NOMO-1 treated with dmso at 0.1 percent for 144 hours (cell line): Measurements from ENCODE around the gene DUS4L.
"Not testable (repeated sequence)": the region's sequence is repeated elsewhere in the genome, so short reads cannot be mapped to it uniquely, and the experiment has no call there.

Experiments
- DNase-seq: peaks from one replicate; lab custom pipeline; 2025; ENCODE audit not compliant: unreplicated experiment; lab: John Stamatoyannopoulos, UW

The DUS4L gene

GRCh38 chr7:107563775-107564552 is at the start of gene DUS4L, which contains the start of gene COG5:
Gene DUS4L (plus strand): TSS chr7:107563971. CDS start chr7:107567071, 3,100 bp downstream.
Gene COG5 (minus strand): TSS chr7:107563920. CDS start chr7:107563896, 24 bp downstream.
- no peak for DNase-seq

GRCh38 chr7:107526672-107527071 is 37.1 kb upstream of the DUS4L start:
- DNase-seq: no peak

DNA sequence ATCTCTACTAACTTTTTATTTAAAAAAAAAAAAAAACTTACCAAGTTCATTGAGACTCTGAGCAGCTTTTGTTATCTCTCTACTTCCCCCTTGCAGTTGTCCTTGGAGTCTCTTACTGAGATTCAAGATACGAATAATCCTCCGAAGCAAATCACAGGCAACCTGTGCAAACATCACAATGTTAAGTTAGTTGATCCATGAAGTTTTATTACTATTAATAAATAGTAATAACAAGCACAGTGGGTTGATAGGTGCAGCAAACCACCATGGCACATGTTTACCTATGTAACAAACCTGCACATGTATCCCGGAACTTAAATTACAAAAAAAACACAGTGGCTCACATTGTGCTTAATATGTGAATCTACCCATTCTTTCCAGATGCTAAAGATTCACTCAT is 36.6 kb upstream of the DUS4L start:
- DNase-seq: no peak

- no peak for DNase-seq
Measured at GRCh38 chr7:107528461-107528860, 35.3 kb upstream of the DUS4L start.

DNA sequence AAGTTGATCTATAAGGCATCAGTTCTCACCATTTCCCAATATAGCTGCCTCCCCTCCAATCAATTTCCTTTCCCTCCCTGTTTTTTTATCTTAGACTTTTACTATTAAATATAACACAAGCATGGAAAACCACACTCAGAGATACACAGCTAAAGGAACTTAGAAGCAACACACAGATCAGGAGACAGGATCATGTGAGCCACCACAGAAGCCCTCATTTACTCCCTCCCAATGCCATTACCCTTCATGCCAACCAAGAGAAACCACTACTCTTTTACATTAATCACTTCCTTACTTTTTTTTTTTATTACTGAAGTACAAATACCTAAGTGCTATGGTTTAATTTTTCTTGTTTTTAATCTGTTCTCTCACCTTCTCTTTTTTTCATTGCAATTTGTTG is 33.0 kb upstream of the DUS4L start:
- no peak for DNase-seq

- no peak for DNase-seq
Measured at GRCh38 chr7:107534139-107534538, 29.6 kb upstream of the DUS4L start.

GRCh38 chr7:107537228-107537627 is 26.5 kb upstream of the DUS4L start:
- DNase-seq: not testable (repeated sequence)

GRCh38 chr7:107538001-107538400 is 25.8 kb upstream of the DUS4L start:
- no peak for DNase-seq

- DNase-seq: no peak
Measured at GRCh38 chr7:107543338-107543993, 20.3 kb upstream of the DUS4L start.

- DNase-seq: no peak
Measured at GRCh38 chr7:107544848-107545591, 18.8 kb upstream of the DUS4L start.

DNA sequence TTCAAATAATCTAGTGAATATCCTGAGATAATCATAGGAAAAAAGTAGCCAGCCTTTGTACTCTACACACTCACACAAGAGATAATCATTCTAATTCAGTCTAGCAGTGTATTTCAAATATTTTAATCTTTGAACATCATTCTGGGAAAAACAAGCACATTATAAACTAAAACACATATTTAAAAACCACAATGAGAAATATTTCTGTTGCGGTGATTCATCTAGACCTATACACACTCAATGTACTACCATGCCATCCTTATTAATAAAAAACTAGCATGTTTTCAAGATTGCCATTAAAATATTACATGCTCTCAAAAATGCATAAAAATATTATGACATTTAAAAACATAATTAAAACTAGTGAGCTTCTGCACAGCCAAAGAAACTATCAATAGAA is 11.8 kb upstream of the DUS4L start:
- DNase-seq: no peak

GRCh38 chr7:107555893-107556292 is 7.9 kb upstream of the DUS4L start:
- DNase-seq: no peak

GRCh38 chr7:107559864-107560263 is 3.9 kb upstream of the DUS4L start:
- no peak for DNase-seq

- no peak for DNase-seq
Measured at GRCh38 chr7:107560898-107561516, 2.8 kb upstream of the DUS4L start.

- DNase-seq: no peak
Measured at GRCh38 chr7:107563081-107563774, 543 bp upstream of the DUS4L start.

DNA sequence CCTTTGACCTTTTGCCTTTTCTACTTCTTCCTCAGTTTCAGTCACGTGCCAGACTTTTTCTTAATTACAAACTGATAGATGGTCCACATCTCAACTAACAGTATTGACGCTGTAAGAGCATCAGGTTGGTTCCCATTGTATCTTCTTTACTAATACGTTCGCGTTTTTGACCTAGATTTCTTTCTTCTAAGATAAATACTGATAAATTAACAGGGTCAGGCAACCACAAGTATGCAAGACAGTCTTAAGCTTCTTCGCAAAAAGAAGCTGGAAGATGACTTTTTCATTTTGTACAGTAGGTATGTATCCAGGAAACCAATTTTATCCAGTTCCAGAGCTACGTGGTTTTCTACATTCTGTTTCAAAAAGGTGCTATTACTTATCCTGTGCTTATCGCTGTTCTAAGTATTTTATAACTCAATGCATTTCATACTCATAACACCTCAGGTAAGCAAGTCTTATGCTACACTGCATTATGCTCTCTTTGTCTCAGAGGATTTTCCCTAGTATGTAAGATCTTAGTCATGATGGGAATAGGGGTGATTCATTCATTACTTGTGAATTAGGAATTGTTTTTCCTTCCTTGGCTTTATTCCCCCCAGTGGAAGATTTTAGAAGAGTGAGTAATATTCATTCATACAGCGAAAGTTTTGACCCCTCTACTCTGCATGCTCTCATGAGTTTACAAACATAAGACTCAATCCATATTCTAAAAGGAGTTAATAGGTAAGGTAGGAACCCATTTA is 955 bp downstream of the DUS4L start:
- DNase-seq: no peak

- DNase-seq: no peak
Measured at GRCh38 chr7:107570298-107570697, 6.5 kb downstream of the DUS4L start.

DNA sequence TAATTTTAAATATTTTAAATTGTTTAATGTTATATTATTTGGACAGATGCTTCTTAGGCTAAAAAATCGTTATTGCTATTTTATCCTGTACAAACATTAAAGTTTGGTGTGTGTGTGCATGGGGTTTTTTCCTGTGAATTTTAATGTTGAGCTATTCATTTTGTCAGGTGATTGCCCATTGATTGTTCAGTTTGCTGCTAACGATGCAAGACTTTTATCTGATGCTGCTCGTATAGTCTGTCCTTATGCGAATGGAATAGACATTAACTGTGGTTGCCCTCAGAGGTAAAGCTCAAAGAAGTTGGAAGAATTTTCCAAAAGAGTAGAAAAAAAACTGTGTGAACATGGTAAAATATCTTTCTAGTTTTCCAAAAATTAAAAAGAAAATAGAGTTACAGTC is 9.8 kb downstream of the DUS4L start:
- no peak for DNase-seq

- DNase-seq: no peak
Measured at GRCh38 chr7:107579554-107579884, 15.7 kb downstream of the DUS4L start.
